ENCODE data around the gene PRICKLE2. TPM values are rescaled to one million over a fixed set of nuclear protein-coding genes. Genes with fewer than 3 reads are reported as not detected.

Gene PRICKLE2
- total and polyA plus RNA-seq, 2 experiments from 2014 or later = 1.1 to 12.5 TPM

GRCh38 chr3:64046592-64046991 is 178.7 kb downstream of the PRICKLE2 start (continued):
- TF ChIP-seq CTCF (conservative IDR thresholded peaks at IDR 0.05; ENCODE audit: low read depth in 2 of 2) = no peak
- TF ChIP-seq CREB1 (CRISPR knock-in tag; IDR thresholded peaks at IDR 0.05; ENCODE audit: low read depth) = no peak
- TF ChIP-seq ZNF331 (CRISPR knock-in tag; IDR thresholded peaks at IDR 0.05; ENCODE audit: low read depth) = no peak
- TF ChIP-seq ETS1 (IDR thresholded peaks at IDR 0.05) = no peak
- no peak for TF ChIP-seq JUNB (IDR thresholded peaks at IDR 0.05; ENCODE audit: unreplicated experiment)
- no peak for TF ChIP-seq EZH2phosphoT487 (IDR thresholded peaks at IDR 0.05; ENCODE audit: unreplicated experiment)

- peaks cover 1% of the 10 kb centered on the region for H3K27me3 Mint-ChIP-seq (ENCODE audit: insufficient read depth, low read depth, poor library complexity)
- H3K36me3 Mint-ChIP-seq (ENCODE audit: low read depth) = no peaks in the 10 kb centered on the region
- ATAC-seq = no peak
- H3K4me1 ChIP-seq (ENCODE audit: insufficient read depth) = peaks cover 6% of the 10 kb centered on the region
- H2AFZ ChIP-seq = no peak overlapping the region
- H3K27ac ChIP-seq (ENCODE audit: low read depth) = no peak overlapping the region
- H3K9me2 ChIP-seq (ENCODE audit: insufficient read depth) = no peaks in the 10 kb centered on the region
- H3K27me3 ChIP-seq (ENCODE audit: insufficient read depth) = no peaks in the 10 kb centered on the region
- no peaks in the 10 kb centered on the region for H3K79me2 ChIP-seq (replicated peaks; ENCODE audit: insufficient read depth)
- H3K36me3 ChIP-seq (ENCODE audit: insufficient read depth) = no peaks in the 10 kb centered on the region
- H3K27ac Mint-ChIP-seq = no peak overlapping the region
- DNase-seq (ENCODE audit: low spot score) = no peak
- H3K4me2 ChIP-seq = no peak overlapping the region
- no peak overlapping the region for H3K4me3 ChIP-seq
- no peaks in the 10 kb centered on the region for H4K20me1 ChIP-seq (replicated peaks; ENCODE audit: insufficient read depth)
- no peaks in the 10 kb centered on the region for H3F3A ChIP-seq (replicated peaks; ENCODE audit: low read depth)
- no peak overlapping the region for H3K4me3 Mint-ChIP-seq
- peaks cover 9% of the 10 kb centered on the region for H3K4me1 Mint-ChIP-seq
- H3K9me3 Mint-ChIP-seq = no peaks in the 10 kb centered on the region
- TF ChIP-seq ETS1 (IDR thresholded peaks at IDR 0.05) (no peak), JUNB (IDR thresholded peaks at IDR 0.05; ENCODE audit: unreplicated experiment) (no peak), REST (IDR thresholded peaks at IDR 0.05; ENCODE audit: unreplicated experiment) (no peak), CREB1 (CRISPR knock-in tag; IDR thresholded peaks at IDR 0.05; ENCODE audit: low read depth) (no peak), POLR2AphosphoS5 (IDR thresholded peaks at IDR 0.05; ENCODE audit: low read depth) (no peak), NANOG (IDR thresholded peaks at IDR 0.05; ENCODE audit: borderline replicate concordance) (no peak), ZNF462 (CRISPR knock-in tag; IDR thresholded peaks at IDR 0.05) (no peak)
Observed at GRCh38 chr3:64042952-64043351, 182.3 kb downstream of the PRICKLE2 start.

Data from GM23338 (cell line).